ENCODE results near the gene SLC6A17. TPM values are rescaled to one million over a fixed set of nuclear protein-coding genes. Genes with fewer than 3 reads are reported as not detected.

The SLC6A17 gene
- total RNA-seq, 5 donors from 2014 or later (not counting 1 experiment from before 2014, with no cell fraction given) = not detected

DNA sequence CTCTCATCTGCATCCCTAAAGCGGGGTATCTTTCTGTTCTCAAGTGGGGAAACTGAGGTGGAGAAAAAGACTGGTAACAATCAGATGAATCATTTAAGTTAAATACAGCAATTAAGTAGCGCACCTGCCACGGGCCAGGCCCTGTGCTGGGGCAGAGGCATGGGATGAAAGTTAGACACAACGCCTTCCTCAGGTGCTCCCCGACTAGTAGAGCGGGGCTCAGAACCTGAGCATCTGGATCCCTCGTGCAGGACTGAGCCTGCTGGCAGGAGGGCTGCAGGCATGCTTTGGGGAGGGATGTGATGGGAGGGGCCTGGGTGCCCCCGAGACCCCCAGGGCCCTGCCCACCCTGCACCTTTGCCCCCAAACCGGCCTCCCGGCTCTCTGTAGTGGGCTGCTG lies 44.9 kb downstream of the SLC6A17 start:
- no peaks in the 10 kb centered on the region for H3K9me3 Mint-ChIP-seq
- no peak for DNase-seq
- no peak for ATAC-seq (replicated peaks in 1 of 4)
- H3K4me1 Mint-ChIP-seq = peaks cover 0 to 8% (median 2%) of the 10 kb centered on the region in 3 donors
- H3K4me3 Mint-ChIP-seq = no peak overlapping the region
- no peaks in the 10 kb centered on the region for H3K36me3 ChIP-seq (ENCODE audit: control insufficient read depth in 2 of 2, extremely low read depth in 1 of 2, insufficient read depth in 1 of 2, low read length in 1 of 2)
- peaks cover 0 to 13% of the 10 kb centered on the region in 2 experiments for H3K27me3 ChIP-seq (replicated peaks in 1 of 2; ENCODE audit: control insufficient read depth in 2 of 2, extremely low read depth in 1 of 2, insufficient read depth in 2 of 2, low read length in 1 of 2)
- H3K27me3 Mint-ChIP-seq = no peaks in the 10 kb centered on the region
- H3K4me3 ChIP-seq (ENCODE audit: control insufficient read depth in 1 of 2, extremely low read depth in 1 of 2, low read length in 1 of 2) = no peak overlapping the region
- no peaks in the 10 kb centered on the region for H3K4me1 ChIP-seq (ENCODE audit: control insufficient read depth in 1 of 2, extremely low read depth in 1 of 2, insufficient read depth in 2 of 2, low read length in 2 of 2)
- no peaks in the 10 kb centered on the region for H3K9me3 ChIP-seq
- no peak overlapping the region for H3K27ac ChIP-seq (ENCODE audit: low read length)
- 93% methylated on average over 8 of the region's 10 CpGs for WGBS (ENCODE audit: insufficient coverage)
- no peaks in the 10 kb centered on the region for H3K36me3 Mint-ChIP-seq
- ChIA-PET POLR2A (no interaction called here), CTCF (interaction anchor here in 1 of 2 donors (1.0 kb wide), 1 partner anchor 265 kb away, joined by 5 read pairs; no protein-coding TSS in a partner anchor)
- no peak overlapping the region for H3K27ac Mint-ChIP-seq

GRCh38 chr1:110196917-110197765 lies 46.8 kb downstream of the SLC6A17 start:
- WGBS (ENCODE audit: insufficient coverage) = 100% methylated on average over 1 of the region's 12 CpGs
- H3K27ac Mint-ChIP-seq = no peak overlapping the region
- no peaks in the 10 kb centered on the region for H3K4me1 ChIP-seq (ENCODE audit: control insufficient read depth in 1 of 2, extremely low read depth in 1 of 2, insufficient read depth in 2 of 2, low read length in 2 of 2)
- H3K27ac ChIP-seq (ENCODE audit: low read length) = no peak overlapping the region
- ATAC-seq (replicated peaks in 1 of 4) (peak; percentile 82 to 93 (median 86)), DNase-seq (peak in 34 of 35 experiments; percentile 17 to 65 (median 40))
- H3K36me3 ChIP-seq (ENCODE audit: control insufficient read depth in 2 of 2, extremely low read depth in 1 of 2, insufficient read depth in 1 of 2, low read length in 1 of 2) = no peaks in the 10 kb centered on the region
- no peaks in the 10 kb centered on the region for H3K9me3 ChIP-seq
- ChIA-PET CTCF (interaction anchor here (0.5 to 3.0 kb wide), 15 partner anchors 10 to 299 kb away, joined by 3 to 25 read pairs (median 4); partner anchors contain the start of gene RBM15 (in 1 of the 2)), POLR2A (no interaction called here)
- no peaks in the 10 kb centered on the region for H3K9me3 Mint-ChIP-seq
- H3K4me1 Mint-ChIP-seq = peaks cover 0 to 8% (median 2%) of the 10 kb centered on the region in 3 donors
- no peak overlapping the region for H3K4me3 ChIP-seq (ENCODE audit: control insufficient read depth in 1 of 2, extremely low read depth in 1 of 2, low read length in 1 of 2)
- no peak overlapping the region for H3K4me3 Mint-ChIP-seq
- peaks cover 0 to 6% of the 10 kb centered on the region in 2 experiments for H3K27me3 ChIP-seq (replicated peaks in 1 of 2; ENCODE audit: control insufficient read depth in 2 of 2, extremely low read depth in 1 of 2, insufficient read depth in 2 of 2, low read length in 1 of 2)
- no peaks in the 10 kb centered on the region for H3K36me3 Mint-ChIP-seq
- H3K27me3 Mint-ChIP-seq = no peaks in the 10 kb centered on the region

DNA sequence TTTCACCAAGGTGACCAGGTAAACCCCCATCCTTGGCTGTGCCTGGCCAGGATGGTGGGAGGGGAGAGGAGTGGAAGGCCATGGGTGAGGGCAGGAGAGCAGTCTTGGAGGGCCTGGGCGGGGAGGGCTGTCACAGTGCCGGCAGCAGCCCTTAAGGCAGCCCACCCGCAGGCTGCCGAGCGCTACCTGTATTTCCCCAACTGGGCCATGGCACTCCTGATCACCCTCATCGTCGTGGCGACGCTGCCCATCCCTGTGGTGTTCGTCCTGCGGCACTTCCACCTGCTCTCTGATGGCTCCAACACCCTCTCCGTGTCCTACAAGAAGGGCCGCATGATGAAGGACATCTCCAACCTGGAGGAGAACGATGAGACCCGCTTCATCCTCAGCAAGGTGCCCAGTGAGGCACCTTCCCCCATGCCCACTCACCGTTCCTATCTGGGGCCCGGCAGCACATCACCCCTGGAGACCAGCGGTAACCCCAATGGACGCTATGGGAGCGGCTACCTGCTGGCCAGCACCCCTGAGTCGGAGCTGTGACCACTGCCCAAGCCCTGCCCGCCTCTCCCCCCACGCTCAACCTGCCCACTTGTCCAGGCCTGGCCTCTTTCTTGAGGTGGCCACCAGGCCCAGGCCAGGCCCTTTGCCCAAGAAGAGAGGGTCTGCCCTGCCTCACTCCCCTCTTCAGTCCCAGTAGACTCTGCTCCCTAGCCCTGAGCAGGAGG lies 47.8 kb downstream of the SLC6A17 start:
- H3K27ac ChIP-seq (ENCODE audit: low read length) = no peak overlapping the region
- WGBS (ENCODE audit: insufficient coverage) = 92% methylated on average over 22 of the region's 23 CpGs
- no peaks in the 10 kb centered on the region for H3K9me3 ChIP-seq
- Mint-ChIP-seq H3K27ac (no peak overlapping the region), H3K27me3 (no peaks in the 10 kb centered on the region), H3K4me1 (peaks cover 3 to 13% (median 5%) of the 10 kb centered on the region in 3 donors), H3K9me3 (no peaks in the 10 kb centered on the region), H3K36me3 (no peaks in the 10 kb centered on the region), H3K4me3 (no peak overlapping the region)
- no peak for DNase-seq
- ATAC-seq (replicated peaks in 1 of 4) = no peak
- ChIA-PET CTCF (interaction anchor here (0.7 to 3.0 kb wide), 5 partner anchors 9 to 298 kb away, joined by 3 to 25 read pairs (median 11); no protein-coding TSS in a partner anchor), POLR2A (no interaction called here)
- peaks cover under 1 to 5% of the 10 kb centered on the region in 2 experiments for H3K4me1 ChIP-seq (ENCODE audit: control insufficient read depth in 1 of 2, extremely low read depth in 1 of 2, insufficient read depth in 2 of 2, low read length in 2 of 2)
- H3K27me3 ChIP-seq (replicated peaks in 1 of 2; ENCODE audit: control insufficient read depth in 2 of 2, extremely low read depth in 1 of 2, insufficient read depth in 2 of 2, low read length in 1 of 2) = no peaks in the 10 kb centered on the region
- H3K36me3 ChIP-seq (ENCODE audit: control insufficient read depth in 2 of 2, extremely low read depth in 1 of 2, insufficient read depth in 1 of 2, low read length in 1 of 2) = no peaks in the 10 kb centered on the region
- no peak overlapping the region for H3K4me3 ChIP-seq (ENCODE audit: control insufficient read depth in 1 of 2, extremely low read depth in 1 of 2, low read length in 1 of 2)

- ChIA-PET CTCF (interaction anchor here in 1 of 2 donors (3.0 kb wide), 1 partner anchor 297 kb away, joined by 22 read pairs; no protein-coding TSS in a partner anchor), POLR2A (no interaction called here)
- Histone ChIP-seq H3K4me1 (ENCODE audit: control insufficient read depth in 1 of 2, extremely low read depth in 1 of 2, insufficient read depth in 2 of 2, low read length in 2 of 2) (peaks cover 5 to 11% of the 10 kb centered on the region in 2 experiments), H3K27ac (ENCODE audit: low read length) (no peak overlapping the region), H3K9me3 (no peaks in the 10 kb centered on the region), H3K4me3 (ENCODE audit: control insufficient read depth in 1 of 2, extremely low read depth in 1 of 2, low read length in 1 of 2) (no peak overlapping the region), H3K36me3 (ENCODE audit: control insufficient read depth in 2 of 2, extremely low read depth in 1 of 2, insufficient read depth in 1 of 2, low read length in 1 of 2) (no peaks in the 10 kb centered on the region), H3K27me3 (replicated peaks in 1 of 2; ENCODE audit: control insufficient read depth in 2 of 2, extremely low read depth in 1 of 2, insufficient read depth in 2 of 2, low read length in 1 of 2) (no peaks in the 10 kb centered on the region)
- H3K27ac Mint-ChIP-seq = no peak overlapping the region
- no peak for DNase-seq
- no peaks in the 10 kb centered on the region for H3K9me3 Mint-ChIP-seq
- ATAC-seq (replicated peaks in 1 of 4) = no peak
- peaks cover 9 to 18% (median 12%) of the 10 kb centered on the region in 3 donors for H3K4me1 Mint-ChIP-seq
- no peaks in the 10 kb centered on the region for H3K36me3 Mint-ChIP-seq
- H3K4me3 Mint-ChIP-seq = no peak overlapping the region
- WGBS (ENCODE audit: insufficient coverage) = 95% methylated on average over 2 of the region's 2 CpGs
- no peaks in the 10 kb centered on the region for H3K27me3 Mint-ChIP-seq
Observed at GRCh38 chr1:110198746-110199145, 48.5 kb downstream of the SLC6A17 start.

DNA sequence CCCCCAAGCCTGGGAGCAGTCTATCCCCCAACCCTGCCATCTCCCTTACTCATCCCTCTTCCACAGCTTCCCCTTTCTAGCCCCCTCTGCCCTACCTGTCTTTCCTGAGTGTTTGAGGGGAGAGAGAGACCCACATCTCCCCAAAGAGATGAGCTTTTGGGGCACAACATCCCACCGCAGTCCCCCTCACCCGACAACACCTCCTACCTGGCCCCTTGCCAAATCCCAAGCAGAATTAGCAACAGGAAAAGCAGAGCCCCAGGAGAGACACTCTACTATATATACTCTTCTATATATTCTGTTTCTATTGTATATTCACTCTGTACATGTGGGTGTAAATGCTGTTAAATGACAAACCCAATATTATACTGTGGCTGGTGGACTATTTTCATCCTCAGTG lies 49.9 kb downstream of the SLC6A17 start:
- Mint-ChIP-seq H3K4me1 (peaks cover 9 to 18% (median 13%) of the 10 kb centered on the region in 3 donors), H3K27ac (no peak overlapping the region), H3K27me3 (no peaks in the 10 kb centered on the region), H3K9me3 (no peaks in the 10 kb centered on the region), H3K4me3 (no peak overlapping the region), H3K36me3 (no peaks in the 10 kb centered on the region)
- POLR2A ChIA-PET = no interaction called here
- Histone ChIP-seq H3K27me3 (replicated peaks in 1 of 2; ENCODE audit: control insufficient read depth in 2 of 2, extremely low read depth in 1 of 2, insufficient read depth in 2 of 2, low read length in 1 of 2) (no peaks in the 10 kb centered on the region), H3K4me1 (ENCODE audit: control insufficient read depth in 1 of 2, extremely low read depth in 1 of 2, insufficient read depth in 2 of 2, low read length in 2 of 2) (peaks cover 5 to 13% of the 10 kb centered on the region in 2 experiments), H3K4me3 (ENCODE audit: control insufficient read depth in 1 of 2, extremely low read depth in 1 of 2, low read length in 1 of 2) (no peak overlapping the region), H3K9me3 (no peaks in the 10 kb centered on the region), H3K36me3 (ENCODE audit: control insufficient read depth in 2 of 2, extremely low read depth in 1 of 2, insufficient read depth in 1 of 2, low read length in 1 of 2) (no peaks in the 10 kb centered on the region), H3K27ac (ENCODE audit: low read length) (no peak overlapping the region)
- DNase-seq (no peak), ATAC-seq (replicated peaks in 1 of 4) (no peak)
- CTCF ChIA-PET = interaction anchor here (0.7 to 1.3 kb wide), 4 partner anchors 209 to 296 kb away, joined by 3 to 7 read pairs (median 4); no protein-coding TSS in a partner anchor
- WGBS (ENCODE audit: insufficient coverage) = no CpG with 5 or more reads among the region's 2 CpGs

- POLR2A ChIA-PET = no interaction called here
- no peaks in the 10 kb centered on the region for H3K9me3 Mint-ChIP-seq
- 84% methylated on average over 7 of the region's 14 CpGs for WGBS (ENCODE audit: insufficient coverage)
- CTCF ChIA-PET = interaction anchor here (0.7 to 10.0 kb wide), 9 partner anchors 103 to 1991 kb away, joined by 3 to 181 read pairs (median 7); no protein-coding TSS in a partner anchor
- H3K27me3 Mint-ChIP-seq = no peaks in the 10 kb centered on the region
- peaks cover 9 to 18% (median 13%) of the 10 kb centered on the region in 3 donors for H3K4me1 Mint-ChIP-seq
- H3K4me3 ChIP-seq (ENCODE audit: control insufficient read depth in 1 of 2, extremely low read depth in 1 of 2, low read length in 1 of 2) = no peak overlapping the region
- H3K27ac ChIP-seq (ENCODE audit: low read length) = no peak overlapping the region
- H3K36me3 Mint-ChIP-seq = no peaks in the 10 kb centered on the region
- H3K9me3 ChIP-seq = no peaks in the 10 kb centered on the region
- no peaks in the 10 kb centered on the region for H3K36me3 ChIP-seq (ENCODE audit: control insufficient read depth in 2 of 2, extremely low read depth in 1 of 2, insufficient read depth in 1 of 2, low read length in 1 of 2)
- no peak overlapping the region for H3K4me3 Mint-ChIP-seq
- H3K4me1 ChIP-seq (ENCODE audit: control insufficient read depth in 1 of 2, extremely low read depth in 1 of 2, insufficient read depth in 2 of 2, low read length in 2 of 2) = peaks cover 5 to 13% of the 10 kb centered on the region in 2 experiments
- no peak overlapping the region for H3K27ac Mint-ChIP-seq
- no peak for ATAC-seq (replicated peaks in 1 of 4)
- no peaks in the 10 kb centered on the region for H3K27me3 ChIP-seq (replicated peaks in 1 of 2; ENCODE audit: control insufficient read depth in 2 of 2, extremely low read depth in 1 of 2, insufficient read depth in 2 of 2, low read length in 1 of 2)
- DNase-seq = no peak
Observed at GRCh38 chr1:110200666-110201065, 50.4 kb downstream of the SLC6A17 start.

Measured in T-cell (primary cell).